Keratinocyte (primary cell): Measurements from ENCODE around the gene LSM7. TPM values are rescaled to one million over a fixed set of nuclear protein-coding genes. Genes with fewer than 3 reads are reported as not detected.

Experiments used
- DNase-seq: peaks from one replicate; pipeline ENCODE4 v3.0.0-alpha.2; 2011; ENCODE audit warnings: low read depth, missing footprints, low spot score
- FAIRE-seq: peaks from 2 replicates; lab custom pipeline; 2011; peaks lifted over from hg19 to GRCh38; lab: Jason Lieb, UNC
- H2AFZ ChIP-seq: 2 replicates; pipeline ENCODE4 v1.6.0; 2012; ENCODE audit warnings: low read length, control low read depth, inconsistent platforms; ENCODE audit not compliant: control insufficient read depth
- H3K27ac ChIP-seq: 2 replicates; pipeline ENCODE4 v1.5.1; 2011; ENCODE audit warnings: low read length; ENCODE audit not compliant: control insufficient read depth, insufficient read depth
- H3K27me3 ChIP-seq: 3 replicates; pipeline ENCODE4 v1.6.0; 2011; ENCODE audit warnings: low read length; ENCODE audit not compliant: control insufficient read depth, insufficient read depth; ENCODE audit errors: extremely low read depth
- H3K36me3 ChIP-seq, 2 experiments: 2 replicates in 1 of 2; 3 replicates in 1 of 2; pipeline ENCODE4 v1.5.1; 2011; ENCODE audit warnings: low read length in 2 of 2, mild to moderate bottlenecking in 1 of 2; ENCODE audit not compliant: control insufficient read depth in 2 of 2, insufficient read depth in 2 of 2; ENCODE audit errors: extremely low read depth in 1 of 2
- H3K4me1 ChIP-seq: 3 replicates; pipeline ENCODE4 v1.5.1; 2011; ENCODE audit warnings: low read length; ENCODE audit not compliant: control insufficient read depth, insufficient read depth; ENCODE audit errors: extremely low read depth
- H3K4me2 ChIP-seq: 3 replicates; pipeline ENCODE4 v1.6.0; 2011; ENCODE audit warnings: low read depth, low read length; ENCODE audit not compliant: control insufficient read depth, insufficient read depth; ENCODE audit errors: extremely low read depth
- H3K4me3 ChIP-seq, 3 experiments: fragments of 200-600 bp in 1 of 3; sonication (generic) in 1 of 3; 2 replicates in 2 of 3; 3 replicates in 1 of 3; pipeline ENCODE4 v1.5.1; 2011 to 2016; ENCODE audit warnings: low read length in 3 of 3, mild to moderate bottlenecking in 3 of 3, control low read depth in 2 of 3, inconsistent platforms in 1 of 3, low read depth in 1 of 3, mixed read lengths in 1 of 3, mixed run types in 1 of 3, moderate library complexity in 1 of 3; ENCODE audit not compliant: control insufficient read depth in 2 of 3, insufficient read depth in 2 of 3; ENCODE audit errors: extremely low read depth in 1 of 3
- H3K79me2 ChIP-seq: 2 replicates; pipeline ENCODE4 v1.6.0; 2012; ENCODE audit warnings: low read length; ENCODE audit not compliant: control insufficient read depth, insufficient read depth
- H3K9ac ChIP-seq: 3 replicates; pipeline ENCODE4 v1.6.0; 2011; ENCODE audit warnings: low read length; ENCODE audit not compliant: control insufficient read depth, insufficient read depth; ENCODE audit errors: extremely low read depth
- H3K9me1 ChIP-seq: 3 replicates; pipeline ENCODE4 v1.6.0; 2011; ENCODE audit warnings: low read length; ENCODE audit not compliant: control insufficient read depth, insufficient read depth; ENCODE audit errors: extremely low read depth
- H3K9me3 ChIP-seq: 2 replicates; pipeline ENCODE4 v1.5.1; 2012; ENCODE audit warnings: low read depth, low read length; ENCODE audit not compliant: control insufficient read depth
- H4K20me1 ChIP-seq: 3 replicates; pipeline ENCODE4 v1.6.0; 2011; ENCODE audit warnings: low read length; ENCODE audit not compliant: control insufficient read depth, insufficient read depth; ENCODE audit errors: extremely low read depth
- EZH2 ChIP-seq: IDR thresholded peaks from one replicate; pipeline ENCODE4 v1.6.1; 2012; ENCODE audit warnings: inconsistent platforms, mild to moderate bottlenecking, low read length, moderate library complexity
- dilution Hi-C: fragments of 300-500 bp; cut with MboI; formaldehyde crosslinking; loops from one replicate; pipeline ENCODE4 v1.7.0; 2020; ENCODE audit warnings: low sequenced_read_pairs; ENCODE audit not compliant: extremely low pct_ligation_motif_present
- polyA plus RNA-seq, 5 experiments: library from polyadenylated mRNA; depleted of rRNA in 3 of 5; stranded (reverse) in 3 of 5; stranded (forward) in 1 of 5; unstranded in 1 of 5; fragments of >200 nt; gene quantifications; 1 replicate in 1 of 5; 2 replicates in 3 of 5; 3 replicates in 1 of 5; pipeline versions ENCODE4 v1.2.1 to v1.2.3, GENCODE V29; 2011 to 2012; ENCODE audit warnings: missing spikeins in 2 of 5, low read depth in 1 of 5, low replicate concordance in 1 of 5
- TF ChIP-seq, protein P1 (sequence below), 3 experiments: IDR thresholded peaks in 1 of 3; conservative IDR thresholded peaks in 1 of 3; optimal IDR thresholded peaks in 1 of 3; 2 replicates in 2 of 3; 3 replicates in 1 of 3; pipeline versions ENCODE3 to v1.5.1; 2011; ENCODE audit warnings: low read length in 3 of 3, mild to moderate bottlenecking in 3 of 3, moderate library complexity in 2 of 3, control low read depth in 1 of 3, inconsistent platforms in 1 of 3; ENCODE audit not compliant: insufficient read depth in 2 of 3; ENCODE audit errors: extremely low read depth in 1 of 3

LSM7 gene
- polyA plus RNA-seq, 1 donor (not counting 4 experiments of a cell fraction or from before 2014, with no cell fraction given): 243 TPM

DNA sequence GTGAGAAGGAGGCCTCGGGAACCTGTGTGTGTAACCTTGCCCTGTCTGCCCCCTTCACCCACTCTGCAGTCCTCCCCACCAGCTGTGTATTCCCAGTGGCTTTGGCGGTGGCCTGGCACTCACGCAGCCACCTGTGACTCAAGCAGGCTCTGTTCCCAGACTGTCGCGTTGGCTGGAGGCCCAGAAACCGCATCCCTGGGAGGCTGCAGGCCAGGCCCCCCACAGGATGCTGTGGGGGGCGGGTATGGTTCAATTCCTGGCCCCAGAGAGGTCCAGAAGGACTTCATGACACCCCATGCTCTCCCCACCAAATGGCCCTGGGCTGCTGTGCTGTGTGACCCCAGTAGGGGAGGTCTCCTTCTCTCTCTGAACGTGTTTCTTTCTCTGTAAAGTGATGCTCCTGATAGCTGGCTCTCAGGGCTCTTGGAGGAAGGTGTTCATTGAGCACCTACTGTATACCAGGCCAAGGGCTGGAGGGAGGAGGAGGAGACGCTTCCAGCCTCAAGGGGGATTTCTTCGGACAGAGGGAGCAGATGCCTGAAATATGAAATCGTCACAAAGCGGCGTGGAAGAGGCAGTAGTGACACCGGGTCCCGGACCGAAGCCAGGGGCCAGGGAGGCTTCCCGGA is 18.5 kb downstream of the LSM7 start:
- Histone ChIP-seq H3K4me2 (no peak overlapping the region), H3K4me1 (no peaks in the 10 kb centered on the region), H2AFZ (no peak overlapping the region), H3K27me3 (peaks cover 48% of the 10 kb centered on the region), H3K79me2 (no peaks in the 10 kb centered on the region), H3K4me3 (no peak overlapping the region), H4K20me1 (no peaks in the 10 kb centered on the region), H3K9ac (no peak overlapping the region), H3K36me3 (no peaks in the 10 kb centered on the region), H3K9me3 (no peaks in the 10 kb centered on the region), H3K9me1 (no peaks in the 10 kb centered on the region), H3K27ac (no peak overlapping the region)
- no peak for FAIRE-seq
- DNase-seq: no peak
- TF ChIP-seq, protein P1, sequence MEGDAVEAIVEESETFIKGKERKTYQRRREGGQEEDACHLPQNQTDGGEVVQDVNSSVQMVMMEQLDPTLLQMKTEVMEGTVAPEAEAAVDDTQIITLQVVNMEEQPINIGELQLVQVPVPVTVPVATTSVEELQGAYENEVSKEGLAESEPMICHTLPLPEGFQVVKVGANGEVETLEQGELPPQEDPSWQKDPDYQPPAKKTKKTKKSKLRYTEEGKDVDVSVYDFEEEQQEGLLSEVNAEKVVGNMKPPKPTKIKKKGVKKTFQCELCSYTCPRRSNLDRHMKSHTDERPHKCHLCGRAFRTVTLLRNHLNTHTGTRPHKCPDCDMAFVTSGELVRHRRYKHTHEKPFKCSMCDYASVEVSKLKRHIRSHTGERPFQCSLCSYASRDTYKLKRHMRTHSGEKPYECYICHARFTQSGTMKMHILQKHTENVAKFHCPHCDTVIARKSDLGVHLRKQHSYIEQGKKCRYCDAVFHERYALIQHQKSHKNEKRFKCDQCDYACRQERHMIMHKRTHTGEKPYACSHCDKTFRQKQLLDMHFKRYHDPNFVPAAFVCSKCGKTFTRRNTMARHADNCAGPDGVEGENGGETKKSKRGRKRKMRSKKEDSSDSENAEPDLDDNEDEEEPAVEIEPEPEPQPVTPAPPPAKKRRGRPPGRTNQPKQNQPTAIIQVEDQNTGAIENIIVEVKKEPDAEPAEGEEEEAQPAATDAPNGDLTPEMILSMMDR (optimal IDR thresholded peaks at IDR 0.05 in 1 of 3, IDR thresholded peaks at IDR 0.05 in 1 of 3, conservative IDR thresholded peaks at IDR 0.05 in 1 of 3; ENCODE audit: extremely low read depth in 1 of 3, insufficient read depth in 2 of 3, low read length in 3 of 3): no peak
- TF ChIP-seq EZH2: no peak
- dilution Hi-C loops: no loop called here

DNA sequence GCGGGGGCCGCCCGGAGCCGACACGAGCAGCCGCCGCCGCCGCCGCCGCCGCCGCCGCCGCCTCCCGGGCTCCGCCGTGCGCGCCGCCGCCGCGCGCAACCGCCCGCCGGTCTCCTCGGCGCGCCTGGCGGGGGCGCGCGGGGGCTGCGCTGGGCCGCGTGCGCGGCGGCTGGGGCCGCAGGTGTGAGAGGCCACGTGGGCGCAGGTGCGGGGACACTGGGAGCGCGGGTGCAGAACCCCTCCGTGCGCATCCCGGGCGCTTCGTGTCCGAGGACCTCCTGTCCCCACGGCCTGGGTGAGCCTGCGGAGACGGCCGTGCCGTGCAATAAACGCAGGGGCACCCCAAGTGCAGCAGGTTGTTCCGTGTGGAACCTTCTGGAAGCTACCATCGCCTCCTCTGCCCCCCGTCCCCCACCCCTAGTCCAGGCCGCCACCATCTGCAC is 20.3 kb downstream of the LSM7 start, which contains the start of gene LINGO3:
TSS of gene LINGO3 (minus strand) at position 41 of the 443 bp plus-strand sequence. CDS start 16,378 bp downstream, outside the sequence.
- no peaks in the 10 kb centered on the region for H3K36me3 ChIP-seq
- DNase-seq (no peak), FAIRE-seq (no peak)
- H4K20me1 ChIP-seq: no peaks in the 10 kb centered on the region
- H3K4me1 ChIP-seq: no peaks in the 10 kb centered on the region
- H3K9ac ChIP-seq: no peak within 1 kb of the TSS
- peak within 1 kb of the TSS in 1 of 3 experiments; percentile 8 for H3K4me3 ChIP-seq
- no peak within 1 kb of the TSS for H2AFZ ChIP-seq
- H3K79me2 ChIP-seq: no peaks in the 10 kb centered on the region
- dilution Hi-C loops: no loop called here
- no peak within 1 kb of the TSS for H3K27ac ChIP-seq
- peak within 1 kb of the TSS; percentile 22 for H3K4me2 ChIP-seq
- TF ChIP-seq, protein P1 (optimal IDR thresholded peaks at IDR 0.05 in 1 of 3, IDR thresholded peaks at IDR 0.05 in 1 of 3, conservative IDR thresholded peaks at IDR 0.05 in 1 of 3; ENCODE audit: extremely low read depth in 1 of 3, insufficient read depth in 2 of 3, low read length in 3 of 3): no peak
- TF ChIP-seq EZH2: peak; percentile 7
- no peaks in the 10 kb centered on the region for H3K9me1 ChIP-seq
- H3K27me3 ChIP-seq: peaks cover 60% of the 10 kb centered on the region
- H3K9me3 ChIP-seq: no peaks in the 10 kb centered on the region
